A172 (cell line): ENCODE results near the gene NACC1. TPM values are rescaled to one million over a fixed set of nuclear protein-coding genes. Genes with fewer than 3 reads are reported as not detected.

Experiments used
- total RNA-seq: library from RNA; depleted of rRNA; stranded (reverse); fragments of >200 nt; shearing (Covaris generic); gene quantifications from 2 replicates; pipeline ENCODE4 v1.2.3, GENCODE V29; 2014; rRNA removed

NACC1 gene
- total RNA-seq, 1 experiment from 2014 or later = 101 TPM

Other genes with a start within 250 kb of the NACC1 start
- 61.3 and 74.4 TPM in 2 replicates for gene DNASE2, start 236.8 kb upstream of the NACC1 start, total RNA-seq
- not detected in 2 replicates for gene KLF1, start 231.1 kb upstream of the NACC1 start, total RNA-seq
- 25.0 and 25.8 TPM in 2 replicates for gene GCDH, start 227.1 kb upstream of the NACC1 start, total RNA-seq
- gene SYCE2, start 199.0 kb upstream of the NACC1 start, total RNA-seq = 0.12 and 0.28 TPM in 2 replicates
- 98.2 and 99.1 TPM in 2 replicates for gene FARSA, start 184.6 kb upstream of the NACC1 start, total RNA-seq
- gene CALR, start 179.7 kb upstream of the NACC1 start, total RNA-seq = 1,790 and 1,863 TPM in 2 replicates
- 180 and 185 TPM in 2 replicates for gene RAD23A, start 172.4 kb upstream of the NACC1 start, total RNA-seq
- 64.2 and 82.8 TPM in 2 replicates for gene GADD45GIP1, start 161.0 kb upstream of the NACC1 start, total RNA-seq
- gene DAND5, start 148.7 kb upstream of the NACC1 start, total RNA-seq = 0.10 and 0.36 TPM in 2 replicates
- gene NFIX, start 122.8 kb upstream of the NACC1 start, total RNA-seq = 17.0 and 25.7 TPM in 2 replicates
- gene LYL1, start 15.4 kb upstream of the NACC1 start, total RNA-seq = not detected in 2 replicates
- gene TRMT1, start 1.5 kb upstream of the NACC1 start, total RNA-seq = 46.7 and 49.1 TPM in 2 replicates
- gene STX10, start 32.1 kb downstream of the NACC1 start, total RNA-seq = 129 and 147 TPM in 2 replicates
- 37.3 and 61.1 TPM in 2 replicates for gene IER2, start 32.1 kb downstream of the NACC1 start, total RNA-seq